HepG2 (cell line): ENCODE measurements around the gene CPSF6. TPM values are rescaled to one million over a fixed set of nuclear protein-coding genes. Genes with fewer than 3 reads are reported as not detected.

ENCODE experiments used
- ATAC-seq: fragments of 200-7000 bp; cut with Tn5 transposase; 3 replicates; pipeline ENCODE4 v1.9.1; 2020; ENCODE audit warnings: mild to moderate bottlenecking, moderate library complexity
- BruUV-seq: library from RNA; stranded (reverse); fragments of 400-500 nt; replicated peaks from 2 replicates; lab custom pipeline; 2021; lab: Mats Ljungman, UMichigan
- CTCF ChIA-PET: fragments of 300-600 bp; formaldehyde crosslinking; extraction: SDS; loops from one replicate; lab custom pipeline; 2021; ENCODE audit warnings: low total read pairs, inconsistent platforms, low intra/inter-chr PET ratio; lab: Yijun Ruan, JAX
- POLR2A ChIA-PET: fragments of 350-600 bp; sonication (Branson Sonifier 250); formaldehyde crosslinking; loops from one replicate; lab custom pipeline; 2020; ENCODE audit warnings: antibody characterized with exemption, inconsistent platforms; lab: Yijun Ruan, JAX
- DNase-seq: peaks from one replicate; pipeline ENCODE4 v3.0.0-alpha.2; 2015; ENCODE audit warnings: low spot score
- FAIRE-seq: peaks from 3 replicates; lab custom pipeline; 2011; peaks lifted over from hg19 to GRCh38; lab: Jason Lieb, UNC
- H2AFZ ChIP-seq: one replicate; pipeline ENCODE4 v1.6.1; 2011; ENCODE audit warnings: low read length, inconsistent platforms
- H3K27ac ChIP-seq: fragments of 300-600 bp; 3 replicates; pipeline ENCODE4 v1.8.0; 2011; ENCODE audit warnings: mixed run types, mild to moderate bottlenecking, mixed read lengths, low read length, inconsistent platforms; ENCODE audit not compliant: insufficient read depth; ENCODE audit errors: extremely low read length
- H3K27me3 ChIP-seq, 2 experiments: fragments of 200-600 bp in 1 of 2; 2 replicates in 1 of 2; 3 replicates in 1 of 2; pipeline versions ENCODE4 v1.6.0 to v1.8.0; 2011; ENCODE audit warnings: low read length in 2 of 2, mild to moderate bottlenecking in 2 of 2, moderate library complexity in 2 of 2, inconsistent platforms in 1 of 2; ENCODE audit not compliant: insufficient read depth in 2 of 2, control insufficient read depth in 1 of 2
- H3K36me3 ChIP-seq, 2 experiments: fragments of 200-600 bp in 1 of 2; replicated peaks in 1 of 2; 2 replicates in 1 of 2; 3 replicates in 1 of 2; pipeline versions ENCODE4 v1.5.1 to v1.8.0; 2011; ENCODE audit warnings: low read length in 2 of 2, inconsistent platforms in 1 of 2; ENCODE audit not compliant: insufficient read depth in 2 of 2, control insufficient read depth in 1 of 2
- H3K4me1 ChIP-seq: 2 replicates; pipeline ENCODE4 v1.5.1; 2012; ENCODE audit warnings: low read length, inconsistent platforms; ENCODE audit not compliant: insufficient read depth
- H3K4me2 ChIP-seq: 2 replicates; pipeline ENCODE4 v1.6.0; 2011; ENCODE audit warnings: low read depth, low read length, inconsistent platforms
- H3K4me3 ChIP-seq, 3 experiments: fragments of 200-600 bp in 1 of 3; sonication (generic), shearing (Covaris generic) in 1 of 3; replicated peaks in 1 of 3; 2 replicates each; pipeline ENCODE4 v1.5.1; 2011 to 2016; ENCODE audit warnings: low read length in 3 of 3, inconsistent platforms in 2 of 3, low read depth in 2 of 3, mild to moderate bottlenecking in 2 of 3, control low read depth in 1 of 3, mixed read lengths in 1 of 3; ENCODE audit not compliant: insufficient read depth in 1 of 3
- H3K79me2 ChIP-seq: one replicate; pipeline ENCODE4 v1.6.1; 2011; ENCODE audit warnings: low read length, inconsistent platforms; ENCODE audit not compliant: insufficient read depth
- H3K9ac ChIP-seq: 2 replicates; pipeline ENCODE4 v1.6.0; 2011; ENCODE audit warnings: mild to moderate bottlenecking, low read depth, low read length, inconsistent platforms; ENCODE audit not compliant: insufficient read depth
- H3K9me3 ChIP-seq: 2 replicates; pipeline ENCODE4 v1.5.1; 2012; ENCODE audit warnings: mild to moderate bottlenecking, low read length
- H4K20me1 ChIP-seq: 2 replicates; pipeline ENCODE4 v1.6.0; 2011; ENCODE audit warnings: inconsistent platforms, mild to moderate bottlenecking, low read length, moderate library complexity; ENCODE audit not compliant: insufficient read depth
- ATF1 ChIP-seq: IDR thresholded peaks from 2 replicates; pipeline ENCODE4 v1.6.1; 2016; ENCODE audit warnings: mild to moderate bottlenecking, control low read depth
- BHLHE40 ChIP-seq: IDR thresholded peaks from 2 replicates; pipeline ENCODE4 v1.6.1; 2011; ENCODE audit warnings: low read length, improper control_type of control experiment
- EHMT2 ChIP-seq: fragments of 200-600 bp; sonication (generic); IDR thresholded peaks from 2 replicates; pipeline ENCODE4 v1.7.0; 2017; ENCODE audit warnings: antibody characterized with exemption, low read depth, low read length, borderline replicate concordance
- IRF2 ChIP-seq: IDR thresholded peaks from 2 replicates; pipeline ENCODE4 v1.6.1; 2018; ENCODE audit warnings: missing genetic modification reagents, missing compliant biosample characterization
- KDM5A ChIP-seq: fragments of 200-600 bp; sonication (generic); IDR thresholded peaks from 2 replicates; pipeline ENCODE4 v1.7.0; 2018; ENCODE audit warnings: antibody characterized with exemption, mild to moderate bottlenecking, low read length, borderline replicate concordance
- KLF12 ChIP-seq: sonication (generic); formaldehyde crosslinking; IDR thresholded peaks from 2 replicates; pipeline ENCODE4 v1.4.0; 2020; ENCODE audit warnings: missing genetic modification reagents, borderline replicate concordance
- LCORL ChIP-seq, 2 experiments: fragments of 450-650 bp in 1 of 2; sonication (generic) in 1 of 2; formaldehyde crosslinking in 1 of 2; IDR thresholded peaks; 2 replicates each; pipeline versions ENCODE4 v1.5.0 to v1.6.1; 2017 to 2020; ENCODE audit warnings: antibody characterized with exemption in 1 of 2, missing genetic modification reagents in 1 of 2
- MATR3 ChIP-seq: sonication (generic); formaldehyde crosslinking; IDR thresholded peaks from 2 replicates; pipeline ENCODE4 v1.4.0; 2020; ENCODE audit warnings: missing genetic modification reagents
- NR2F1 ChIP-seq, 2 experiments: fragments of 450-650 bp in 1 of 2; formaldehyde crosslinking in 1 of 2; IDR thresholded peaks; 2 replicates each; pipeline versions ENCODE4 v1.5.0 to v1.6.1; 2016 to 2020; ENCODE audit warnings: mild to moderate bottlenecking in 1 of 2, missing compliant biosample characterization in 1 of 2, missing genetic modification reagents in 1 of 2, moderate library complexity in 1 of 2
- NR2F6 ChIP-seq, 2 experiments: IDR thresholded peaks; 2 replicates each; pipeline ENCODE4 v1.6.1; 2016; ENCODE audit warnings: antibody characterized with exemption in 1 of 2, mild to moderate bottlenecking in 1 of 2
- ONECUT2 ChIP-seq: sonication (generic); formaldehyde crosslinking; IDR thresholded peaks from 2 replicates; pipeline ENCODE4 v1.4.0; 2020; ENCODE audit warnings: missing genetic modification reagents
- POGK ChIP-seq: sonication (generic); formaldehyde crosslinking; conservative IDR thresholded peaks from 2 replicates; pipeline ENCODE4 v1.8.0; 2022; ENCODE audit warnings: mild to moderate bottlenecking, moderate library complexity, missing genetic modification reagents
- ZNF101 ChIP-seq: sonication (generic); formaldehyde crosslinking; IDR thresholded peaks from 2 replicates; pipeline ENCODE4 v1.4.0; 2020; ENCODE audit warnings: mild to moderate bottlenecking, low read depth, missing genetic modification reagents, borderline replicate concordance
- ZNF274 ChIP-seq: sonication (generic); formaldehyde crosslinking; IDR thresholded peaks from 2 replicates; pipeline ENCODE4 v1.5.1; 2020; ENCODE audit warnings: mild to moderate bottlenecking, missing genetic modification reagents
- ZNF510 ChIP-seq: sonication (generic); formaldehyde crosslinking; IDR thresholded peaks from 2 replicates; pipeline ENCODE4 v1.4.0; 2020; ENCODE audit warnings: low read depth, mild to moderate bottlenecking, missing genetic modification reagents
- ZNF570 ChIP-seq: sonication (generic); formaldehyde crosslinking; IDR thresholded peaks from 2 replicates; pipeline ENCODE4 v1.4.0; 2020; ENCODE audit warnings: mild to moderate bottlenecking, missing genetic modification reagents, borderline replicate concordance
- ZNF605 ChIP-seq: sonication (generic); formaldehyde crosslinking; IDR thresholded peaks from 2 replicates; pipeline ENCODE4 v1.8.0; 2022; ENCODE audit warnings: mild to moderate bottlenecking, missing genetic modification reagents
- ZNF709 ChIP-seq: sonication (generic); formaldehyde crosslinking; IDR thresholded peaks from 2 replicates; pipeline ENCODE4 v1.5.0; 2020; ENCODE audit warnings: mild to moderate bottlenecking, missing genetic modification reagents
- ZNF776 ChIP-seq: sonication (generic); formaldehyde crosslinking; IDR thresholded peaks from 2 replicates; pipeline ENCODE4 v1.4.0; 2020; ENCODE audit warnings: mild to moderate bottlenecking, missing genetic modification reagents
- ZSCAN9 ChIP-seq: IDR thresholded peaks from 2 replicates; pipeline ENCODE4 v1.6.1; 2016; ENCODE audit warnings: borderline replicate concordance
- WGBS: methylation state at CpG from one replicate; pipeline ENCODE4 v1.1.6; 2017; ENCODE audit warnings: low lambda C conversion rate; 5-methylcytosine and 5-hydroxymethylcytosine counted together
- in situ Hi-C: cut with HindIII; loops from 2 replicates; pipeline ENCODE4 v1.10.0; 2017; ENCODE audit warnings: low pct_unique_long_range_greater_than_20kb; ENCODE audit not compliant: extremely low pct_ligation_motif_present
- intact Hi-C: fragments of 100-400 bp; cut with micrococcal nuclease; formaldehyde crosslinking; loops from one replicate; pipeline ENCODE4 v1.10.0; 2022; ENCODE audit not compliant: unreplicated experiment
- polyA plus RNA-seq, 8 experiments: library from polyadenylated mRNA; depleted of rRNA in 3 of 8; stranded (reverse) in 7 of 8; unstranded in 1 of 8; fragments of >200 nt; fragmentation: Illumina TruSeq in 4 of 8; extraction: Trizol in 4 of 8; gene quantifications; 2 replicates each; pipeline versions ENCODE4 v1.2.1 to v1.2.3, GENCODE V29; 2011 to 2016; ENCODE audit warnings: low read depth in 4 of 8, missing spikeins in 1 of 8, mixed read lengths in 1 of 8; ENCODE audit not compliant: insufficient read depth in 1 of 8
- total RNA-seq, 5 experiments: library from RNA; depleted of rRNA; stranded (reverse); fragments of >200 nt; fragmentation: Illumina TruSeq; extraction: Trizol; gene quantifications; 2 replicates each; pipeline ENCODE4 v1.2.3, GENCODE V29; 2016; ENCODE audit warnings: low read depth in 1 of 5

CPSF6 gene
- total and polyA plus RNA-seq, 2 of the 13 experiments (the other 11 are each of a cell fraction or from before 2014, with no cell fraction given): 41.8 to 71.0 TPM

- Histone ChIP-seq H3K79me2 (no peaks in the 10 kb centered on the region), H3K4me1 (peaks cover 49% of the 10 kb centered on the region), H3K36me3 (no peaks in the 10 kb centered on the region), H2AFZ (no peak overlapping the region)
- WGBS: 34% methylated on average over 2 of the region's 2 CpGs
- CTCF ChIA-PET: no interaction called here
- DNase-seq (no peak), ATAC-seq (no peak)
- intact Hi-C loops: no loop called here
- TF ChIP-seq EHMT2 (no peak), KDM5A (no peak), ZNF776 (CRISPR knock-in tag) (no peak), ZNF605 (CRISPR knock-in tag) (no peak), ZNF274 (CRISPR knock-in tag) (no peak), ZSCAN9 (CRISPR knock-in tag) (no peak), IRF2 (no peak), ZNF101 (CRISPR knock-in tag) (no peak), KLF12 (CRISPR knock-in tag) (no peak), NR2F6 (IDR thresholded peaks at IDR 0.05) (no peak), NR2F6 (CRISPR knock-in tag; IDR thresholded peaks at IDR 0.05) (no peak), LCORL (IDR thresholded peaks at IDR 0.05) (no peak), LCORL (CRISPR knock-in tag; IDR thresholded peaks at IDR 0.05) (no peak), ONECUT2 (CRISPR knock-in tag) (no peak), ZNF570 (CRISPR knock-in tag) (no peak), ZNF510 (CRISPR knock-in tag) (no peak), ZNF709 (no peak), MATR3 (CRISPR knock-in tag) (no peak), BHLHE40 (no peak), POGK (CRISPR knock-in tag) (no peak), ATF1 (no peak), NR2F1 (CRISPR knock-in tag; IDR thresholded peaks at IDR 0.05) (no peak)
- TF ChIP-seq, all 625 proteins: peak for 0
- no peaks in the 10 kb centered on the region for H3K27me3 ChIP-seq
- H4K20me1 ChIP-seq: no peaks in the 10 kb centered on the region
- no peak overlapping the region for H3K9ac ChIP-seq
- no TSS peak for BruUV-seq
- FAIRE-seq: no peak
- in situ Hi-C loops: no loop called here
- H3K4me2 ChIP-seq: no peak overlapping the region
- H3K9me3 ChIP-seq: peaks cover 10% of the 10 kb centered on the region; the same call in 1 of the 2 replicates
- H3K4me3 ChIP-seq: no peak overlapping the region
- H3K27ac ChIP-seq: no peak overlapping the region
- POLR2A ChIA-PET: no interaction called here
These were observed 78.9 kb downstream of the CPSF6 start for GRCh38 chr12:69318225-69318624.
